IPS DF 6.9 (cell line): Measurements from ENCODE around the gene LOXL1.

Source experiments
- DNase-seq: peaks from one replicate; pipeline ENCODE4 v3.0.0-alpha.2; 2013; ENCODE audit warnings: low read depth, low spot score
- H3K27ac ChIP-seq: one replicate; pipeline ENCODE4 v1.5.1; 2013; ENCODE audit warnings: low read length, control low read depth
- H3K27me3 ChIP-seq: 2 replicates; pipeline ENCODE4 v1.6.1; 2013; ENCODE audit warnings: mild to moderate bottlenecking, low read length; ENCODE audit not compliant: control insufficient read depth, insufficient read depth
- H3K36me3 ChIP-seq: 2 replicates; pipeline ENCODE4 v1.6.1; 2013; ENCODE audit warnings: low read length; ENCODE audit not compliant: control insufficient read depth, insufficient read depth
- H3K4me1 ChIP-seq: 2 replicates; pipeline ENCODE4 v1.6.1; 2013; ENCODE audit warnings: low read length; ENCODE audit not compliant: control insufficient read depth, insufficient read depth
- H3K4me3 ChIP-seq: 2 replicates; pipeline ENCODE4 v1.5.1; 2013; ENCODE audit warnings: mild to moderate bottlenecking, low read length
- H3K9me3 ChIP-seq: 2 replicates; pipeline ENCODE4 v1.6.1; 2013; ENCODE audit warnings: low read length, inconsistent platforms; ENCODE audit not compliant: control insufficient read depth, insufficient read depth
- WGBS: extraction: QIAGEN DNeasy Blood & Tissue Kit; methylation state at CpG from one replicate; pipeline ENCODE4 v1.1.7; 2013; ENCODE audit warnings: mixed read lengths, missing lambda C conversion rate; ENCODE audit not compliant: insufficient read length, insufficient coverage; 5-methylcytosine and 5-hydroxymethylcytosine counted together

LOXL1 gene

DNA sequence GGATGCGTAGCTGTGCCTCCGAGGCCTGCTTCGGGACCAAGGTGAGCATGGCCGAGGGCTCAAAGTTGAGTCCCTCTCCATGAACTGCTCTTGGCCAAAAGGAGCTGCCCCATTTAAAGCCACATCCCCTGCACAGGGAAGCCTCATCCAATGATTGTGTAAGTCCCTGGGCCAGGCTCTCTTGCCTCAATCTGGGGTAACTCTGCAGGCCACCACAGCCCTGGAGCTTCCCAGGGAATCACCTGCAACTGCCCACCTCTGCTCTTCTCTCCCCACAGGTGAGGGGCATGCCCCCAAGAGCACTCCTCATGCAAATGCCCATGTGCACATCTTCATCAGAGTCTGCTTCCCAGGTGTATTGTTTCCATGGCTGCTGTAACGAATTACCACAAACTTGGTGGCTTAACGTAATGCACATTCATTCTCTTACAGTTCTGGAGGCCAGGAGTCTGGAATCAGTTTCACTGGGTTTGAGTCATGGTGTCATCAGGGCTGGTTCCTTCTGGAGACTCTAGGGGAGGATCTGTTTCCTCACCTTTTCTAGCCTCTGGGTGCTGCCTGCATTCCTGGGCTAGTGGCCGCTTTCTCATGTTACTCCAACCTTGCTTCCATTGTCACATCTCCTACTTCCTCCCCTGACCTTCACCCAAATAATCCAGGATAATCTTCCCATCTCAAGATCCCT, 25.0 kb upstream of the LOXL1 start:
- no peak for DNase-seq
- H3K36me3 ChIP-seq = no peaks in the 10 kb centered on the region
- H3K9me3 ChIP-seq = no peaks in the 10 kb centered on the region
- H3K4me3 ChIP-seq = no peak overlapping the region
- H3K27ac ChIP-seq = no peak overlapping the region
- no CpG with 5 or more reads among the region's 7 CpGs for WGBS
- no peaks in the 10 kb centered on the region for H3K4me1 ChIP-seq
- no peaks in the 10 kb centered on the region for H3K27me3 ChIP-seq

DNA sequence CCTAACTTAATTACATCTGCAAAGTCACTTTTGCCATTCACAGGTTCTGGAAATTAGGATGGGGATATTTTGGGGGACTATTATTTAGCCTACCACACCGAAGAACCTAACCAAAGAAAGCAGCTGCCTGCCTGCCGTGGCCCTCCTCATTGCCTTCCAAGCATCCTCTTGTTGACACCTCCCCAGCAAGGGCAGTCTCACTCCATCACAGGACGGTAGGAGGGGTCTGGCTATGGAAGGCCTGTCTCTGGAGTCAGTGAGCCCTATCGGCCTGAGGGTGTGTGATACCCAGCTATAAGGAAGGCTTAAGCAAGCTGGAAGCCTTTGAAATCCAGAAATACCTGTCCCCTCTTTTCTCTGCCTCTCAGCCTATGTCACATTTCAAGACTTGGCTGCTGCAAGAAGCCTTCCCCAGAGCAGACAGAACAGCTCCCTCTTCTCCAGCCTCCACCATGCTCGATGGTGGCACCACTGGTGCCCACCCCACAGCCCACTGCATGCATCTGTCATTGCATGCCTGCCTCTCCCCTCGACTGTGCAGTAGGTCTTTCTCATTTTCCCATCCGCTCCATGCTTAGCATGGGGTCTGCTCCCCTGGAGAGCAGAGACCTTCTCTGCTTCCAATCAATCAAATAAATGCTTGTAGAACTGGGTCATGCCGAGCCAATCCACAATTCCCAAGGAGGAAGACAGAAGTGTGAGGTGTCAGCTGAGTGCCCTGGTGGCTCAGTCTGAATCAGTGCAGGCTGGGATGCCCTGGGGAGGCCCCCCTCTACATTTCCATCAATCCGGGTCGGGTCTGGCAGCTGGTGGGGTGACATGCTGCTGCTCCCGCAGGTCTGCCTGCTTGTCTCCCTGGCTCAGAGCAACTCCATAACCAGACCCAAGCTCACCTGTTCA, 23.9 kb upstream of the LOXL1 start:
- no peak for DNase-seq
- WGBS = no CpG with 5 or more reads among the region's 11 CpGs

GRCh38 chr15:73904026-73904815, 22.0 kb upstream of the LOXL1 start:
- H3K4me3 ChIP-seq = no peak overlapping the region
- H3K27ac ChIP-seq = no peak overlapping the region
- H3K36me3 ChIP-seq = no peaks in the 10 kb centered on the region
- WGBS = no CpG with 5 or more reads among the region's 9 CpGs
- no peak for DNase-seq
- no peaks in the 10 kb centered on the region for H3K27me3 ChIP-seq
- H3K9me3 ChIP-seq = no peaks in the 10 kb centered on the region
- no peaks in the 10 kb centered on the region for H3K4me1 ChIP-seq

More for the DNA sequence above, 23.9 kb upstream of the LOXL1 start:
- Histone ChIP-seq H3K9me3 (no peaks in the 10 kb centered on the region), H3K4me1 (no peaks in the 10 kb centered on the region), H3K36me3 (no peaks in the 10 kb centered on the region), H3K27ac (no peak overlapping the region), H3K4me3 (no peak overlapping the region), H3K27me3 (no peaks in the 10 kb centered on the region)

DNA sequence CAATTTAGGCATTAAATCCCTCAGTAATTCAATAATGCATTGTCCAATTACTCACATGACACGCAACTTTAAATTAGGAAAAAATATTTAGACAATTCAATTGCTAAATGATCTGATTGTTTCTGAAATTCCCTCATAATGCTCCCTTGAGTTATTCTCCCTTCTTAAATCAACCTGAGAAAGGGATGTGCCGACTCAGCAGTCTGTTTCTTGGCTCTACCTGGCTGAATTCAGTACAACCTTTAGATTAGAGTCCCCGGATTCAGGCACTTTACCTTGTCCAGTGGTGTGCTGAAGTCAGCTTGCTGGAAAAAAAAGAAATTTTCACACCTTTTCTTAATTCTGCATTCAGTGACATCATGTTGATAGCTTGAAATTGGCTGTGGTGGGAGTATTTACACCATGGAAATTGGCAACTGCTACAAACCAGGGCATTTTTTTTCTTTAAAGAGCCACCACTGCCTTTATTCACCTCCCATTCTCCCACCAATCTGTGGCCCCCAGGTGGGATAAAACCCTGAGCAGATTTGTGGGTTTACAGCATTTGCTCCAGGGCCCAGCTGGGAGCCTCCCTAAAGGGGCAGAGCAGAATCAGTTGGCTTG, 20.9 kb upstream of the LOXL1 start:
- Histone ChIP-seq H3K36me3 (no peaks in the 10 kb centered on the region), H3K27me3 (no peaks in the 10 kb centered on the region), H3K27ac (no peak overlapping the region), H3K4me3 (no peak overlapping the region), H3K9me3 (no peaks in the 10 kb centered on the region), H3K4me1 (no peaks in the 10 kb centered on the region)
- DNase-seq = no peak
- WGBS = no CpG with 5 or more reads among the region's 3 CpGs

DNA sequence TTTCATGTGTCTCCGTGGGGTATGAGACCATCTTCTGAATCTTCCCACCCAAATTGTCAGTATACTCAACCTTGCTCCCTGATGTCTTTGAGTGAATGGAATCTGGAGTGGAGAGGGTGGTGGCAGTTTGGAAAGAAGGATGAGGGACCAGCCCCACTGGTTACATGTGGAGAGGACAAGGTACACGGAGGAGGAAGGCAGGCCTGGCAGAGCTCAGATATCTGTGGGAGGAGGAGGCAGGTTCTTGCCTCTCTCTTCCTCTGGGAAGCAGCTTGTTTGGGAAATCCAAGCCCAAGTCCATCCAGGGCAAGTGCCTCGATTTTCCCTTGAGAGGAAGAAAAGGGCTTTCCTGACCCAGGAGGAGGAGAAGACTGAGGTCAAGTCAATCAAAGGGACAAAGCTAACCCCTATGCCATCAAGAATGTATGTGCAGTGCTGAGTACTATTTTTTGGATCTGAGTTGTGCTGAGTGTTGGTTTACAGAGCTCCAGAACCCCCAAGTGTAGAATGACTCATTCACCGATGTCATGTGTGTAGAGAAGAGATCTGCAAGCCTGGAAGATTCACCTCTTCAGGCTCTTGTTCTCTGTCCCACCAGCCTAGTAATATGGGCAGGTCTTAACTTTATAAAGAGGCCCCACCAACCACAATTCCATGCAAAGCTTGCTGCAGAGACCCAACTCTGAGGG, 19.8 kb upstream of the LOXL1 start:
- H3K36me3 ChIP-seq = no peaks in the 10 kb centered on the region
- H3K9me3 ChIP-seq = no peaks in the 10 kb centered on the region
- no peak for DNase-seq
- H3K27ac ChIP-seq = no peak overlapping the region
- no peaks in the 10 kb centered on the region for H3K27me3 ChIP-seq
- H3K4me1 ChIP-seq = no peaks in the 10 kb centered on the region
- WGBS = no CpG with 5 or more reads among the region's 4 CpGs
- no peak overlapping the region for H3K4me3 ChIP-seq

GRCh38 chr15:73907035-73907408, 19.2 kb upstream of the LOXL1 start:
- Histone ChIP-seq H3K27ac (no peak overlapping the region), H3K36me3 (no peaks in the 10 kb centered on the region), H3K9me3 (no peaks in the 10 kb centered on the region), H3K4me1 (no peaks in the 10 kb centered on the region), H3K4me3 (no peak overlapping the region), H3K27me3 (no peaks in the 10 kb centered on the region)
- no CpG with 5 or more reads among the region's 2 CpGs for WGBS
- DNase-seq = no peak

DNA sequence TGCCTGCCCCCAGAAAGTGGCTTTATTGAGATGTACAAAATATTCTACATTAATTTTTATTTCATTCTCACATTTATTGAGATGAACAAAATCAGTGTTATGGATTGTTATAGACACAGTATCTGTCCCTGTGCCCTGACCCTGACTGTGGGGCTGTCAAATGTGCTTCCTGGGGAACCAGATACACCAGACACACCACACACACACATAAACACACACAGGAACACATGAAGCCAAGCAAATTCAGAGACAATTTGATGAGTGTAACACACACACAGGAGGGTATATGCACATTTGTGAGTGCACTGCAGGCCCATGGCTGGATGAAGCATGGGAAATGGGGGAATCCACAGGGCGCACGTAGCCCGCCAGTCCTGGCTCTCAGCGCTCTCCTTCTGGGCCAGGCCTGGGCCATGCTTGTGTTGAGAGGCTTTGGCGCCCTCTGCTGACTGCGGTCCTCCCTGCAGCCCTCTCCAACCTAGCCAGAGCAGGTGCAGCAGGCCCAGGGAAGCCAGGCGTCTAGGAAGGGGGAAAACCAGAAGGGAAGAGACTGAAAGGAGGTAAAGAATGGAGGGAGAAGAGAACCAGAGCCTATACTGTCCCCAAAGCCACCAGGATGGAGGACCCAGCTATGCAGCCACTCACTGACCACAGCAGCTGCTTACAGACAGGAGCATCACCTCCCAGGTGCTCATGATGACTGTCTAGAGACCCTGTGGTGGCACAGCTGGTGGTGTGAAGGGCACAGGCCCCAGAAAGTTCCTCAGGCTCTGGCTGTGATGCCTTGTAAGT, 18.0 kb upstream of the LOXL1 start:
- Histone ChIP-seq H3K27ac (no peak overlapping the region), H3K36me3 (no peaks in the 10 kb centered on the region), H3K9me3 (no peaks in the 10 kb centered on the region), H3K4me3 (no peak overlapping the region), H3K4me1 (no peaks in the 10 kb centered on the region), H3K27me3 (no peaks in the 10 kb centered on the region)
- no CpG with 5 or more reads among the region's 7 CpGs for WGBS
- no peak for DNase-seq

- no peak for DNase-seq
- Histone ChIP-seq H3K27me3 (no peaks in the 10 kb centered on the region), H3K4me3 (no peak overlapping the region), H3K27ac (no peak overlapping the region), H3K4me1 (no peaks in the 10 kb centered on the region), H3K36me3 (no peaks in the 10 kb centered on the region), H3K9me3 (no peaks in the 10 kb centered on the region)
- WGBS = no CpG with 5 or more reads among the region's 2 CpGs
These were observed 17.5 kb upstream of the LOXL1 start for GRCh38 chr15:73908822-73909122.

GRCh38 chr15:73909651-73910050, 16.6 kb upstream of the LOXL1 start:
- H3K9me3 ChIP-seq = no peaks in the 10 kb centered on the region
- H3K27ac ChIP-seq = no peak overlapping the region
- WGBS = no CpG with 5 or more reads among the region's 2 CpGs
- no peak for DNase-seq
- no peak overlapping the region for H3K4me3 ChIP-seq
- no peaks in the 10 kb centered on the region for H3K36me3 ChIP-seq
- no peaks in the 10 kb centered on the region for H3K4me1 ChIP-seq
- no peaks in the 10 kb centered on the region for H3K27me3 ChIP-seq
